K562 (cell line): Measurements from ENCODE around the gene ADAMTS1.

Experiments used
- CTCF ChIP-seq, 3 experiments: IDR thresholded peaks in 2 of 3; conservative IDR thresholded peaks in 1 of 3; 2 replicates each; pipeline ENCODE4 v1.5.1; 2011 to 2012; ENCODE audit warnings: low read length in 3 of 3, mild to moderate bottlenecking in 3 of 3, control low read depth in 2 of 3, improper control_type of control experiment in 1 of 3, inconsistent platforms in 1 of 3, low read depth in 1 of 3, mixed read lengths in 1 of 3, moderate library complexity in 1 of 3; ENCODE audit not compliant: insufficient read depth in 2 of 3
- POLR2A ChIP-seq: fragments of 450-650 bp; conservative IDR thresholded peaks from 2 replicates; pipeline ENCODE4 v1.6.1; 2016
- RCOR1 ChIP-seq, 2 experiments: IDR thresholded peaks; 2 replicates each; pipeline ENCODE4 v1.6.1; 2012; ENCODE audit warnings: low read depth in 2 of 2, low read length in 2 of 2, borderline replicate concordance in 1 of 2, improper control_type of control experiment in 1 of 2
- SRF ChIP-seq, 2 experiments: fragments of 250-450, 450-650 bp in 1 of 2; sonication (Bioruptor Pico) in 1 of 2; sonication (generic) in 1 of 2; formaldehyde crosslinking; IDR thresholded peaks; 2 replicates each; pipeline versions ENCODE4 v1.5.0 to v1.5.1; 2020 to 2022; ENCODE audit warnings: mild to moderate bottlenecking in 1 of 2, missing genetic modification reagents in 1 of 2
- TF ChIP-seq, protein P1 (sequence below): sonication (generic); formaldehyde crosslinking; IDR thresholded peaks from 2 replicates; pipeline ENCODE4 v1.8.0; 2022; ENCODE audit warnings: mild to moderate bottlenecking, low read depth, missing genetic modification reagents

GRCh38 chr21:26845066-26845758 lies at the start of gene ADAMTS1:
- TF ChIP-seq, protein P1, sequence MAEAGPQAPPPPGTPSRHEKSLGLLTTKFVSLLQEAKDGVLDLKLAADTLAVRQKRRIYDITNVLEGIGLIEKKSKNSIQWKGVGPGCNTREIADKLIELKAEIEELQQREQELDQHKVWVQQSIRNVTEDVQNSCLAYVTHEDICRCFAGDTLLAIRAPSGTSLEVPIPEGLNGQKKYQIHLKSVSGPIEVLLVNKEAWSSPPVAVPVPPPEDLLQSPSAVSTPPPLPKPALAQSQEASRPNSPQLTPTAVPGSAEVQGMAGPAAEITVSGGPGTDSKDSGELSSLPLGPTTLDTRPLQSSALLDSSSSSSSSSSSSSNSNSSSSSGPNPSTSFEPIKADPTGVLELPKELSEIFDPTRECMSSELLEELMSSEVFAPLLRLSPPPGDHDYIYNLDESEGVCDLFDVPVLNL: no peak
- TF ChIP-seq RCOR1 (IDR thresholded peaks at IDR 0.05; ENCODE audit: borderline replicate concordance in 1 of 2, low read depth in 2 of 2, low read length in 2 of 2): no peak
- no peak for TF ChIP-seq POLR2A
- TF ChIP-seq SRF (CRISPR knock-in tag; IDR thresholded peaks at IDR 0.05): no peak
- TF ChIP-seq CTCF (IDR thresholded peaks at IDR 0.05 in 2 of 3, conservative IDR thresholded peaks at IDR 0.05 in 1 of 3; ENCODE audit: insufficient read depth in 2 of 3, low read depth in 1 of 3, low read length in 3 of 3): no peak
